H1 (cell line): Measurements from ENCODE around the gene RXFP4. TPM values are rescaled to one million over a fixed set of nuclear protein-coding genes. Genes with fewer than 3 reads are reported as not detected.

Experiments
- CHD1 ChIP-seq: IDR thresholded peaks from 2 replicates; pipeline ENCODE4 v1.6.1; 2012; ENCODE audit warnings: low read depth, low read length, improper control_type of control experiment
- CREB1 ChIP-seq: IDR thresholded peaks from 2 replicates; pipeline ENCODE4 v1.6.1; 2012; ENCODE audit warnings: inconsistent platforms
- GTF2F1 ChIP-seq: IDR thresholded peaks from 2 replicates; pipeline ENCODE4 v1.6.1; 2012; ENCODE audit warnings: low read depth, low read length, improper control_type of control experiment, borderline replicate concordance
- polyA plus RNA-seq, 7 experiments: library from polyadenylated mRNA; depleted of rRNA in 3 of 7; stranded (reverse) in 5 of 7; unstranded in 2 of 7; fragments of >200 nt in 5 of 7; fragments of 200-250 nt in 2 of 7; gene quantifications; 1 replicate in 5 of 7; 2 replicates in 1 of 7; 4 replicates in 1 of 7; pipeline versions ENCODE4 v1.2.1 to v1.2.3, GENCODE V29; 2011 to 2013; ENCODE audit warnings: missing spikeins in 2 of 7, mixed read lengths in 2 of 7
- total RNA-seq: library from RNA; stranded (reverse); fragmentation: NEBNext Ultra II Directional; extraction: Animal tissue kit (Norgen Biotek cat#: 25700); gene quantifications from 2 replicates; pipeline ENCODE4 v1.2.1, GENCODE V29; 2021

Gene RXFP4
- total and polyA plus RNA-seq, 2 of the 8 experiments (the other 6 are each of a cell fraction or from before 2014, with no cell fraction given): not detected

- TF ChIP-seq CREB1 (no peak), GTF2F1 (no peak), CHD1 (no peak)
Measured at GRCh38 chr1:155966750-155967149, 25.3 kb downstream of the RXFP4 start (continued).
